KMS-11 (cell line): ENCODE data around the gene DNM3.

ENCODE experiments used
- H2AFZ ChIP-seq: fragments of 200-600 bp; sonication (generic); 2 replicates; pipeline ENCODE4 v1.6.1; 2016; ENCODE audit warnings: antibody characterized with exemption, mixed run types, low read depth
- H3K27ac ChIP-seq: fragments of 200-600 bp; sonication (generic); 2 replicates; pipeline ENCODE4 v1.6.1; 2016; ENCODE audit warnings: mild to moderate bottlenecking, mixed run types
- H3K27me3 ChIP-seq: fragments of 200-600 bp; sonication (generic); 2 replicates; pipeline ENCODE4 v1.6.1; 2017; ENCODE audit warnings: mild to moderate bottlenecking, low read depth, mixed run types, moderate library complexity; ENCODE audit not compliant: insufficient read depth
- H3K36me3 ChIP-seq: fragments of 200-600 bp; sonication (generic); 2 replicates; pipeline ENCODE4 v1.6.1; 2017; ENCODE audit warnings: mild to moderate bottlenecking, mixed run types; ENCODE audit not compliant: insufficient read depth
- H3K4me1 ChIP-seq: fragments of 200-600 bp; sonication (generic); 2 replicates; pipeline ENCODE4 v1.6.1; 2016; ENCODE audit warnings: mild to moderate bottlenecking, low read depth, mixed run types; ENCODE audit not compliant: poor library complexity, severe bottlenecking
- H3K4me2 ChIP-seq: fragments of 200-600 bp; sonication (generic); 2 replicates; pipeline ENCODE4 v1.7.0; 2016; ENCODE audit warnings: mild to moderate bottlenecking, mixed run types
- H3K4me3 ChIP-seq: fragments of 200-600 bp; sonication (generic); IDR thresholded peaks from 2 replicates; pipeline ENCODE4 v1.6.1; 2017; ENCODE audit warnings: low read depth, low read length, mixed read lengths; ENCODE audit not compliant: insufficient read depth
- H3K79me2 ChIP-seq: fragments of 200-600 bp; sonication (generic); 2 replicates; pipeline ENCODE4 v1.6.1; 2016; ENCODE audit warnings: low read depth, mixed run types; ENCODE audit not compliant: insufficient read depth
- H3K9ac ChIP-seq: fragments of 200-600 bp; sonication (generic); 2 replicates; pipeline ENCODE4 v1.6.1; 2016; ENCODE audit warnings: mild to moderate bottlenecking, mixed run types
- H4K20me1 ChIP-seq: fragments of 200-600 bp; sonication (generic); 2 replicates; pipeline ENCODE4 v1.6.1; 2016; ENCODE audit warnings: mild to moderate bottlenecking, mixed run types; ENCODE audit not compliant: insufficient read depth
- CTCF ChIP-seq: fragments of 200-600 bp; sonication (generic); conservative IDR thresholded peaks from 2 replicates; pipeline ENCODE4 v1.6.1; 2017; ENCODE audit warnings: low read depth, mild to moderate bottlenecking, antibody characterized with exemption, low read length, moderate library complexity, mixed read lengths

The DNM3 gene

DNA sequence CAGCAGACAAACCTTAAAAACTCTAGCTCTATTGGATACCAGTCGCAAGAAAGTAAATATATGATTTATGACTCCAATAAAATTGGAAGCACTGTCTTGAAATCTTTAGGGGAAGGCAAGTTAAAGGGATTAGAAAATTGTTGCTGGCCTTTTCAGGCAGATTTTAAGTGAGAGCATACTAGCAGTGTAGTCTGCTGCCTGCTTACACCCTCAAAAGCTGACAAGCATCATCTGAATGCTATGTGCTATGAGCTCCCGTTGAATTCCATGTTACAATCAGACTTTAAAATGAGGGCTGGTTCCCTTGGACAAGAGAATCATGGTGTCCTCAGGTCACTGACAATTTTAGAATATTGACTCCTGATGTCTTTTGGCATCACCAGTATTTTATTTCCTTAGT, 308.0 kb downstream of the DNM3 start:
- Histone ChIP-seq H3K27ac (no peak overlapping the region), H3K36me3 (no peaks in the 10 kb centered on the region; the same call in 1 of the 2 replicates), H3K4me1 (no peaks in the 10 kb centered on the region), H3K27me3 (no peaks in the 10 kb centered on the region), H3K79me2 (no peaks in the 10 kb centered on the region), H3K9ac (no peak overlapping the region), H2AFZ (no peak overlapping the region), H3K4me3 (no peak overlapping the region), H4K20me1 (no peaks in the 10 kb centered on the region), H3K4me2 (no peak overlapping the region)
- TF ChIP-seq CTCF: no peak

DNA sequence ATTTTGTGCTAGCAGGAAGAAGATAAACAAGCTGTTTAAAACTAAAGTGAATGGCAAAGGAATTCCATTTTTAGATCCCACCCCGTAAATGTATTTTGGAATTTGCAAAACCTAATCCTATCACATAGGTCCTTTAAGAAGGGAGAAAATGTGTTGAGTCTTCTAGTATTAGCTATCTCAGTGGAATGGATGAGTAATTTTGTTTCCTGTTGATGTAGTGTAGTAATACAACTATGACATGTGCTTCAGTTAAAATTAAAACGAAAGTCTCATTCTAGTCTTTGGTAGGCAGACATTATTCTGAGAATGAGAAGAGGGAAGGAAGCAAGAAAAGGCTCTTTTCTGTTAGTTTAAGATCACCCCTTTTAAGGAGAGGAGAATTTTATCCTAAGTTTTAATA, 313.3 kb downstream of the DNM3 start:
- Histone ChIP-seq H3K9ac (no peak overlapping the region), H3K4me2 (no peak overlapping the region)
- TF ChIP-seq CTCF: no peak

DNA sequence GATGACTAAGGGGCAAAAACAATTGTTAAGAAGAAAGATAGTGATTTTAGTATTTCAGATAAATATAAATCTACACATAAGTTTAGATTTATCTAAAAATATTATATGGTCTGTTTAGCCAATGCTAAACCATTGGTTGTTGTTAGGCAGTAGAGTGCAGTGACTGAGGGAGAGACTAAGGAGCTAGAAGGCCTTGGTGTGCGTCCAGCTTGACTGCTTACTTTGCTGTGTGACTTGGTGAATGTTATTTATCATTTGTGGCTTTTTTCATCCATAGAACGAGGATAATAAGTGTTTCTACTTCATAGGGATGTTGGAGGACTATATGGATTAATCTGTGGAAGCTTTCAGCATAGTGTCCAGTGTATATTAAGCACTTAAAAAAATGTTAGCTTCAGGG, 314.5 kb downstream of the DNM3 start:
- no peak for TF ChIP-seq CTCF
- Histone ChIP-seq H3K9ac (no peak overlapping the region), H3K4me3 (no peak overlapping the region), H3K79me2 (no peaks in the 10 kb centered on the region), H3K27ac (no peak overlapping the region), H3K4me2 (no peak overlapping the region), H3K36me3 (no peaks in the 10 kb centered on the region), H3K27me3 (no peaks in the 10 kb centered on the region), H2AFZ (no peak overlapping the region), H3K4me1 (no peaks in the 10 kb centered on the region), H4K20me1 (no peaks in the 10 kb centered on the region)

More for the DNA sequence above, 313.3 kb downstream of the DNM3 start:
- Histone ChIP-seq H3K4me1 (no peaks in the 10 kb centered on the region), H3K27ac (no peak overlapping the region), H4K20me1 (no peaks in the 10 kb centered on the region), H2AFZ (no peak overlapping the region), H3K36me3 (no peaks in the 10 kb centered on the region), H3K27me3 (no peaks in the 10 kb centered on the region), H3K79me2 (no peaks in the 10 kb centered on the region), H3K4me3 (no peak overlapping the region)

DNA sequence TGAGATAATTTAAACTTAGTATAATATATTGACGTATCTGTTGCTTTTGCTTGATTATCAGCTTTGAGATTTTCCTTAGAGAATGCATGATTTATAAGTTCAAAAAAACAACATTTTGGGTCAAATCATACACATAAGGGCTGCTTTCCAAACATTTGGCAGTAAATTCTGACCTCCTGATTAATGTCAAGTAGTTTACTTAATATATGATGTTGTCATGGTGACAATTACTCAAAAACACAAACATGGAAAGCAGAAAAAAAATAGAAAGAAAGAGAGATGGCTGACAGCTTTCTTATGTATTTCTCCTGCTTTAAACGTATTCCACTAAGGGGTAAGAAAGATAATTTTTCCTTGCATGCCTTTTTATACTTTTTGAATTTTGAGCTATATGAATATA, 320.9 kb downstream of the DNM3 start:
- H2AFZ ChIP-seq: no peak overlapping the region
- no peaks in the 10 kb centered on the region for H3K27me3 ChIP-seq
- no peak overlapping the region for H3K4me3 ChIP-seq
- H3K4me1 ChIP-seq: no peaks in the 10 kb centered on the region
- H3K4me2 ChIP-seq: no peak overlapping the region
- no peak for TF ChIP-seq CTCF
- no peak overlapping the region for H3K9ac ChIP-seq
- no peaks in the 10 kb centered on the region for H3K79me2 ChIP-seq
- H3K36me3 ChIP-seq: no peaks in the 10 kb centered on the region
- H3K27ac ChIP-seq: no peak overlapping the region
- no peaks in the 10 kb centered on the region for H4K20me1 ChIP-seq
